NCI-H146 treated with DMSO at 0.1 percent for 48 hours (cell line): Measurements from ENCODE around the gene CDX1.

ENCODE experiments used
- DNase-seq: peaks from one replicate; lab custom pipeline; 2025; ENCODE audit not compliant: unreplicated experiment; lab: John Stamatoyannopoulos, UW

The CDX1 gene

DNA sequence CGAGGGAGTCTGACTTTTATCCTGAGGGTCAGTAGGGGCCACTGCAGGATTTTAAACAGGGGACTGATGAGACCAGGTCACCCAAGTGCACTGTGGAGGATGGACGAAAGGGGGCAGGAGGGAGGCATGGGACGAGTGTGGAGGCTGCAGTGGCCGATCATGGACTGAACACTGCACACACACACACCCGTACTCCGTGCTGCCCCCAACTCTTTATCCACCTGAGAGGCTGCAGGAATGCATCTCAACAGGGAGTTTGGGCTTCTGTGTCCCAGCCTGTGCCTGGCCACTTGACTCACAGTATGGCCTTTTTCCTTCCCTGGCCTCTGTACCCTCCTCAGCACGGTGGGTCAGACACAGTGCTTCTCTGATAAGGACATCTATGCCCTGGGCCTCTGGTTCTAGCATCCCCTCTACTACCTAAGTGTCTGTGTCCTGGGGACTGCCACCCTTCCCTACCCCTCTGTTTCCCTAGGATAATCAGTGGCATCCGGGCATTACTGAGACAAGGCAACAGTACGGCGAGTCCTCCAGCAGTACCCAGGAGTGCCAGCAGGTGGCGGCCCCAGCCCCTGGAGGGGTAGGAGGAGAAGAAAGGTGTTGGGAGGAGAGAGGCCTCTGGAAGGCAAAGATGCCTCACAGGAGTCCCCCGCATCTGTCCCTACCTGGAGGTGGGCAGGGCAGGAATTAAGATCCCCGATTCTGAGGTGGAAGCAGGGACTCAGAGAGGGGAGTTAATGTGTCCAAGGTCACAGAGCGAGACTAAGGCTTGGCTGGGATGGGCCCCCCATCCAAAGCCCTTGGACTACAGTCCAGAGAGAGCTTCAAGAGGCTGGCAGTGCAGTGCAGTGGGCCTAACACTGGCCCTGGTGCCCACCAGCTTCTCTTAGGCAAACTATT, 5.1 kb upstream of the CDX1 start:
- peak; percentile 13 for DNase-seq

- no peak for DNase-seq
These were observed 4.5 kb upstream of the CDX1 start for GRCh38 chr5:150162142-150162513.

- no peak for DNase-seq
These were observed 3.5 kb upstream of the CDX1 start for GRCh38 chr5:150163035-150163434.

DNA sequence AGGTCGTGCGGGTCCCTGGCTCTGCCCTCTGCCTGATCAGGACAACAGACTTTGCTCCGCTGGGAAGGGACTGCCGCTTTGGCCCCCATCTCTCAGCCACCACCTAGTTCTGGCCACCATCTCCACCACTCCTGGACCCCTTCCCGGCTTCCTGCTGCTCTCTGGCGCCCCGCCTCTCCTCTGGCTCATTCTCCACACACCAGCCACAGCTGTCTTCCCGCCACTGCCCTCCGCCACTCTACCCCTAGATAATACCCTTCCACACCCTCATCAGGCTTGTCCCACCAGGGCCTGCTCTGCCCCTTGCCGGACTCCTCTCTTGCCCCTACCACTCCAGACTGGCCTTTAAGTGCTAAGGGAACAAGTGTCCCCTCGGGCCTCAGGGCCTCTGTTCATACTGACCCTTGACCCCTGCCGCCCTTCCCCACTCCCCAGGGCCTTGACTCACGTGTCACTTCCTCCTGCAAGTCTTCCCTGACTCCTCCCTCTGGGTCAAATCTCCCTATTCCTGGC, 3.0 kb upstream of the CDX1 start:
- no peak for DNase-seq

- no peak for DNase-seq
These were observed 2.2 kb upstream of the CDX1 start for GRCh38 chr5:150164211-150164980.

DNA sequence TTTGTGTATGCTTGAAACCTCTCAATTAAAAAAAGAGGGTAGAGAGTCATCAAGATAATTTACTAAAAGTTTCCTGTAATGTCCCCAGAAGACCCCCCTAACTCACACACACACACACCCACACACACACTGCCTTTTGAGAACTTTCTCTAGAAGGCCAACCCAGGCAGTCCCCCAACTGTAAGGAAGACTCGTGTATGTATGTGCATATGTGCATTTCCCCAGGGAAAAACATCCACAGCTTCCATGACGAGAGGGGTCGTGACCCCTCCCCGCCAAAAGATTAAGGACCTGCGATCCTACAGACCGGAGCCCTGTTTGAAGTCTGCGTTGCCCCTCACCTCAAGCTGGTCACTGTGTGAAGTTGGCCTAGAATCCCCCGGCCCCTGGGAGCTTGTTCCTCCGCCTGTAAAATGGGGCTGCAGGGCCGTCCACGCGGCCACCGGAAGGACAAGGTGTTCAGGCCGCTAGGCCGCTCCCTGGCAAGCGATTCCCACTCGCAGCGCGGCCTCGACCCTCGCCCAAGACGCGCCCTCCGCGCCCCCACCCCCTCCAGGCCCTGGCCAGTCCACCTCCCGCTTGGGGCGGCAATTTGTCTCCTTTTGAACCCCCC, 435 bp upstream of the CDX1 start:
- DNase-seq = no peak

- DNase-seq = no peak
These were observed 903 bp downstream of the CDX1 start for GRCh38 chr5:150167512-150167850.

DNA sequence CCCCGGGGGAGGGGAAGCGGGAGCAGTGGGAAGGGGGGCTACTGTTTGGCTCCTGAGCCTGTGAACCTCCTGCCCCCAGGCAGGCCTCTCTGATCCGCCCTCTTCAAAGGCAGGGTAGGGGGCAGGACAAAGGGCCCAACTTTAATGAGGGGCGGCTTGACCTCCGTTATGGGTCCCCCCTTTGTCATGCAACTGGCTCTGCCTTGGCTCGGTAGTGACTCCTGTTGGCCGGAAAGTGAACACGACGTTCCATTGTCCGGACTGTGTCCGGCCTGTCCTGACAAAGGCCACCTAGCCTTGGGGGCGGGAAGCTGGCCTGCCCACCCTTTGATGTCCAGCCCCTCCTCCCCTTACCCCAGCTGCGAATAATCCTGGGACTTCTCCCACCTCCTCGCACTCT, 1.3 kb downstream of the CDX1 start:
- DNase-seq = no peak

- no peak for DNase-seq
These were observed 2.3 kb downstream of the CDX1 start for GRCh38 chr5:150168864-150169263.

DNA sequence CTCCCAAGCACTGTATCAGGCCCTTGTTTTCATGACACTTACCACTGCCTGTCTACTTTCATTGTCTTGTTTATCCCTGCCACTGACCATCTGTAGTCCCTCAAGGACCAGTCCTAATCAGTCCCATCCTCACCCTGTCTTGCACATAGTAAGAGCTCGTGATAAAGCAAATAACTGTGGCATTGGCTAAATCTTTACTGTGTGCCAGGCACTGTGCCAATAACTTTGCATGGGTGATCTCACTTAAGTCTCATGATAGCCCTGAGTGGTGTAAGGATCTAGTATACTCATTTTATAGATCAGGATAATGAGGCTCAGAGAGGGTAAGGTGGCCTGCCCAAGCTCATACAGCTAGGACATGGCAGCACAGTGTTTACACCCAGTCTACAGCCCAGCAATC, 5.6 kb downstream of the CDX1 start:
- DNase-seq = no peak

GRCh38 chr5:150172556-150172955, 6.0 kb downstream of the CDX1 start:
- no peak for DNase-seq

DNA sequence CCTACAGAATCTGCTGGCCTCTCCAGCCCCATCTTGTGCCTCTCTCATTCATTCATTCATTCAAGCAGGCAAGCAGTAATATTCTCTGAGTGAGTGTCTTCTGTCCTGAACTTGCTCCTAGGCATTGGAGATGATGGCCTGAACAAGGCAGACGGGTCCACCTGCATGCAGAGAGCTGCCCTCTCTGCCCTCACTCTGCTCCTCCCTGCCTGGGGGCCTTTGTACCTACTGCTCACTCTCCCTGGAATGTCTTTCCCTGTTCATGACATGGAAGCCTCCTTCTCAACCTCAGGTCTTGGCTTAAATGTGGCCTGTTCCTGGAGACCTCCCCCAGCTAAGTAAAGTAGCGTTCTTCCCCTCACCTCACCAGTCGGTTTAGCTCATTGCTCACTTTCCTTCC, 6.6 kb downstream of the CDX1 start:
- DNase-seq = no peak

- no peak for DNase-seq
These were observed 7.7 kb downstream of the CDX1 start for GRCh38 chr5:150174285-150174684.

DNA sequence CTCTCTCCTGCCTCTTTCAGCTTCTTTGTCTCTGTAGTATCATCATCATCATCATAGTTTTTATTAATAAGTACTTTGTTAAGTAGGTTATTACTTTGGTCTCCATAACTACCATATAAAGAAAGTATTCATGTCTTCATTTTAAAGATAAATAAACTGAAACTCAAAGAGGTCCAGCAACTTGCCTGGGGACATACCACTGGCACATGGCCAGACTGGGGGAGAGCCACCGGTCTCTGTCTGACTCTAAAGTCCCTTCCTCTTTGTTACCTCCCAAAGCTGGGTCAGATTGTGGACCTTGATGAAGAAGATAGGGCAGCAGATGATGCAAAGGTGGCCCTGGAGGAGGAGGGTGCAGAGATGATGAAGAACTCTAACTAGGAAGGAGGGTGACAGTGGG, 8.5 kb downstream of the CDX1 start:
- DNase-seq = no peak

DNA sequence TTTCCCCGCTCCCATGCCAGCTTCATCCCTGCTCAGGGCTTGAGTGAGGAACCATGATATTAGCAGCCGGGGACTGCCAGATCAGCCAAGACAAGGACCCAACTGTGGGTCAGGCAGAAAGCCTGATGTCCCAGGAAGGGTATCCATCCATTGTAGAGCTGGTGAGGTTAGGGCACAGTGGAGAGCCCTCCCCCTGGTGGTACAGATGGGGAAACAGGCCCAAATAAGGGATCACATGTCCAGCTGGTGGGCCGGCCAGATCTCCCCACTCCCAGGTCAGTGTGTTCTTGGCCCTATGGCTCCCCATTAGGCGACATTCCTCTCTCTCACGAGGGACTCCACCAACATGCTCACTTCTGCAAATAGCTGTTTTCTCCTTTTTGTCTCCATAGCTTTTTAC, 9.0 kb downstream of the CDX1 start:
- DNase-seq = no peak

GRCh38 chr5:150176745-150177477, 10.3 kb downstream of the CDX1 start:
- no peak for DNase-seq

- DNase-seq = no peak
These were observed 11.1 kb downstream of the CDX1 start for GRCh38 chr5:150177721-150178120.

DNA sequence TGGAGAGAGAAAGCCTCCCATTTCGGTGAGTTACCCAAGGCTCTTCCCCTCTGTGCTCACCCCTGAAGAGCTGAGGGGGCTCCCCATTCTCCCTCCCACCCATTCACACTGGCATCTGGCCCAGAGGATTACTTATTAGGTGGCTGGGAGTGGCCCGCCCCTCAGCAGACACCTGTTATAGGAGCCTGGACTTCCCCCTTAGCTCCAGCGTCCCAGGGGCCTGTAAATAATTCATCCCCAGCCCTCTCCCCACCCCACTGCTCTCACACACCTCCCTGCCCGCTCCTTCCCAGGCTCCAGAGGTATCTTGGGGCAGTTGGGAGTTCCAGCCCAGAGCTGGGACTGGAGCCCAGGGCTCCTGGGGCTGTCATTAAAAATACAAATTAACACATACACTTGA, 11.7 kb downstream of the CDX1 start:
- DNase-seq = no peak

DNA sequence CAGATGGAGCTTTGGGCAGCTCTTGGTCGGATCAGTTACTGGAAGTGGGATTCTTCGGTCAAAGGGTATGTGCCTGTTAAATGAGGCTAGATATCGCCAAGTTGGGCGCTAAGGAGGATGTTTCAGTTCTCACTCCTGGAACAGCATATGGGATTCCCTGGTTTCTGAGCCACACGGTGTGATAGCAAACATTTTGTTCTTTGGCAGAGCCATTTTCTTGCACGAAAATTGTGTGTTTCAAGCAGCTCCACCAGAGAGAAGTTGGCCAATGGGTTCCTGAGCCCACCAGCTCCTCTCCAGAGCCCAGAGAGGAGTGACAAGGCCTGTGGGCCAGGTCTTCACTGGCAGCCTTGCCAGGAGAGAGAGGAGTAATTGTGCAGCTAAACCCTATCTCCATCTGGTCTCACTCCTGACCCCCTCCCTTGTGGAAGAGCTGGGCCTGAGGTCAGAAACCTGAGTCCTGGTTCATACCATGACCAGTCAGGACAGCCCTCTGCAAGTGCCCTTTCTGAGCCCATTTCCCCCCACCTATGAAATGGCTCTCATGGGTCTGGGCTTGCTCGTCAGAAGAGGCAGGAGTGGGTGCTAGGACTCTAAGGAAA, 12.5 kb downstream of the CDX1 start:
- DNase-seq = no peak

DNA sequence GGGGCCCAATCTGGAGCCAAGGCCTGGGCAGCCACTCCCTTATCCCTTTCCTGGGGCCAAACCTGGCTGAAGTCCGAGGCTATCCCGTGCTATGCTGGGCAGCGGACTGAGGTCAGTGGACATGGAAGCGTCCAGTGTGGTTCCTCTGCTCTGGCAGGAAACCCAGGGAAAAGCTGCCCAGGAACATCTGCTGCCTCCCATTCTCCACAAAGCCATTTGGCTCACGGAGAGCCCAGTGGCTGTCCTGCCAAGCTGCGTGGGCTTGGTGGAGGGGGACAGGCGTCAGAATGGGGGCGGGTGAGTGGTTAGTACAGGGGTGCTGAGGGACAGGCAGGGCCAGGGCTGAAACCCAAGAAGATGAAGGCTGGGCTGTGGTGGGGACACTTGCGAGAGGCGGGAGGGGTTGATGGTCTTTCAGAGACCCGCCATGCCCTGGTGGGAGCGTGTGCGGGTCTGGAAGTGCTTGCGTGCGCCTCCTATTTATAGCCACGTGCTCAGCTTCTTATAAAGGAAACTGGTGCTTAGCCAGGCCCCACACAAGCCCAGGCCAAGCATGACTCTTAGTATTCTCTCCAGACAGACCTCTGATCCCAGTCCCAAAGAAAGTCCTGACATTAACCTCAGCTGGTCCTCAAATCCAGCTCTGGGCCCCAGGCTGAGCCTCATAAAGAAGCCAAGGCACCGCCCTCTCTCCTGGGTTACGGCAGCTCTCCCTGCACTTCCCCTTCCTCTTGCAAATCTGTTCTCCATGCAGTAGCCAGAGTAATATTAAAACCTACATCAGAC, 13.9 kb downstream of the CDX1 start:
- no peak for DNase-seq
